ENCODE measurements around the gene SDHD. TPM values are rescaled to one million over a fixed set of nuclear protein-coding genes. Genes with fewer than 3 reads are reported as not detected.
"Not testable (repeated sequence)": the region's sequence is repeated elsewhere in the genome, so short reads cannot be mapped to it uniquely, and the experiment has no call there.

Gene SDHD
- 113 TPM for polyA plus RNA-seq (2012; ENCODE audit: insufficient read depth, insufficient read length)

DNA sequence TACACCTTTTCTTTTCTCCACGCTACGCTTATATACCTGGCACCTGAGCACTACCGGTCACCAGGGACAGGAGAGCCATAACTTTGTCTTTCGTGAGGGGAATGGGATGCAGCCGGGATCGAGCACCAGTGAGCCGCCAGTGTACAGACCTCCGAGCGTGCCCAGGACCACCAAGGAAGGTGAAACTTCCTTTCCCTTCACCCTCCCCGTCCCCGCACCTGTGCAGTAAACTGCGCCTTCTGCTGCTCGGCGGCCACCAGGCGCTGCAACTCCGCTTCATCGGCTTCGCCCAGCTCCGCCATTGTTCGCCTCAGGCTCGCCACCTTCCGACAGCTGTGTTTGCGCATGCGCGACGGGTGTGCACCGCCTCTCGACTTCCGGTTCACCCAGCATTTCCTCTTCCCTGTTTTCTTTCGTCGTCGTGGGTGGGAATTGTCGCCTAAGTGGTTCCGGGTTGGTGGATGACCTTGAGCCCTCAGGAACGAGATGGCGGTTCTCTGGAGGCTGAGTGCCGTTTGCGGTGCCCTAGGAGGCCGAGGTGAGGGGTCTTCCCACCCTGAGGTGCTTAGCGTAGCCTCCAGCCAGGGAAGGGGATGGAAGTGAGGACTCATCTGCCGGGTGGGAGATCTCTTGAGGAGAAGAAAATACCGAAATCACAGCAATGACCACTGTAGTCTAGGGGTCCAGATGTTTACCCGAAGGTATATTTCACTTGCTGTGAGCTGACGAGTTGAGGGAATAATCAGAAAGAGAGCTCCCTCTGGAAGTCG lies at the start of gene SDHD, which contains the start of gene TIMM8B:
TSS of gene SDHD (plus strand) at position 452 of the 770 bp plus-strand sequence. CDS start at position 487, 35 bp downstream.
TSS of gene TIMM8B (minus strand) at position 335 of the 770 bp plus-strand sequence. CDS start at position 302, 33 bp downstream.
- peak; percentile 96 for DNase-seq (ENCODE audit: low read depth, low spot score)
- peak within 1 kb of the TSS; percentile 71 for H3K4me3 ChIP-seq (ENCODE audit: low read length)

DNA sequence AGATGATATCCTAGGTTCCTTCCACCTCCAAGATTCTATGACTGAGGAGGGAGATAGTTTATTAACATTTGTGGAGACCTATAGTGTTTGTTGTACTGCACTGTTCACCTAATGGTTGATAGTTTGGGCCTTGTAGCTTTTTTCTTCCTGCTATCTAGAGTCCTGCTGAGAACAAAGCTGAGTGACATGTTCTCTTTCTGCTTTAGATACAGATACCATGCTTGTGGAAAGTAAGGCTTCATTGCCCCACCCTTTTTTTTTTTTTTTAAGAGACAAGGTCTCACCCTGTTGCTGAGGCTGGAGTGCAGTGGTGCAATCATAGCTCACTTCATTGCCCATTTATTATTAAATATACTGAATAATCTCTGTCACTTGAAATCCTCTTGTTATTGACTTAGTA lies 49.1 kb upstream of the SDHD start:
- H3K4me3 ChIP-seq (ENCODE audit: low read length): no peak overlapping the region
- peak; percentile 28 for DNase-seq (ENCODE audit: low read depth, low spot score)

DNA sequence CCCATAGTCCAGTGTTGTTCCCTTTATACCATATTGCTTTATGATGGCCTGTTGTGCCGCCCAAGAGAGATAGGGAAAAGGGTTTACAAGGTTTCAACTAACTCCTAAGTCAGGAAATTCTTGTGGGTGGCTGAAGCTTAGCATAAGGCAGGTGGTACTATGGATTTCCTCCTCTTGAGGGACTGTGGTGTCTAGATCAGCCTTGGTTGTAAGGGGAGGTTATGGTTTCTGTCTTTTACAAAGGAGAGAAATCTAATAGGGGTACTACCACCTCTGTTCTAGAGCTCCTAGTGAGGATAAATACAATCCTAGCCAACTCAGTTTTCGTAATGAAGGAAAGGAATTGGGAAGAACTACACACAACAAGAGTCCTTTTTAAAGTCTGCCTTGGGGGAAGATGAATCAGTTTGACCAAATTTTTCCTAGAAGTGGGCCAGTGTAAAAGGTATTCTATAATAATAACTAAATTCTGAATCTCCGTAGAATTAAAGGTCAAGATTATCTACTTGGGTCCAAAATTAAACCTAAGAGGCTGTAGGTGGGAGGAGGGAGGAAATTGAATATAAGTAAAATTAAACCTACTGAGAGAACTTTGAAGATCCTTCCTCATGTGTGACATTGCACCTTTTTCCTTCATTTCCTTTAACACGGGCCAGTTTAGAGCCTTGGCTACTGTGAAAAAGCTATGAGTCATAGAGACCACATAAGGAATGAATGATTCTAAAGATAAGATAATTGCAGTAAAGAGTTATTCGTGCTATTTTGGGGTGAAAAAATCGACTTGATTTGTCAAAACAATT lies 44.3 kb upstream of the SDHD start:
- DNase-seq (ENCODE audit: low read depth, low spot score): no peak
- no peak overlapping the region for H3K4me3 ChIP-seq (ENCODE audit: low read length)

DNA sequence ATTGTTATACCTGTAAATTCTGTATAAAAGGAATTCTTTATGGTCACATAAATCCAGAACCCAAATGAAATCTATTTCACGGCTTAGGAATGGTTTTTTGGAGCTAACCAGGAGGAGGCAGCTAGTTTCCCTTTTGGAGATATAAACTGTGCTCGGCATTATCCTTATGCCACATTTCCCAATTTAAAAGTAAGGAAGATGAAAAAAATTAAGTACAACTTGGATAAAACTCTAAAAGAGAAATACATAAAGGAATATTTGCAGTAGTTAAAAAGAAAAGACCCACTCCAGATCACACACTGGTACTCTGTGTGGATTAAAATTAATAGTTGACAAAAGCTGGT lies 43.7 kb upstream of the SDHD start:
- no peak for DNase-seq (ENCODE audit: low read depth, low spot score)
- no peak overlapping the region for H3K4me3 ChIP-seq (ENCODE audit: low read length)

DNA sequence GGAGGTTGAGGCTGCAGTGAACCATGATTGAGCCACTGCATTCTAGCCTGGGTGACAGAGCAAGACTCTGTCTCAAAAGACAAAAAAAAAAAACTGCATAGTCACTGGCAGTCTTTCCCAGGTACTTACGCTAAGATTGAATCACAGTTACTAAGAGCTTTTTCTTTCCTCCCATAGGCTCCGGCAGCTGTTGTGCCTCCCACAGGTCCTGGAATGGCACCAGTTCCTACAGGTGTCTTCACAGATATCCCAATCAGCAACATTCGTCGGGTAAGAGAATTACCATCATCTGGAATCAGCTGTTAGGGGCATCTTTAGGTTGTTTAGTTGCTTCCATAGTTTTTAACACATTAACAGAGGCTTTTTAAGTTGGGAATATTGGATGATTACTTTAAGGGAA lies 41.7 kb upstream of the SDHD start:
- no peak for DNase-seq (ENCODE audit: low read depth, low spot score)
- no peak overlapping the region for H3K4me3 ChIP-seq (ENCODE audit: low read length)

DNA sequence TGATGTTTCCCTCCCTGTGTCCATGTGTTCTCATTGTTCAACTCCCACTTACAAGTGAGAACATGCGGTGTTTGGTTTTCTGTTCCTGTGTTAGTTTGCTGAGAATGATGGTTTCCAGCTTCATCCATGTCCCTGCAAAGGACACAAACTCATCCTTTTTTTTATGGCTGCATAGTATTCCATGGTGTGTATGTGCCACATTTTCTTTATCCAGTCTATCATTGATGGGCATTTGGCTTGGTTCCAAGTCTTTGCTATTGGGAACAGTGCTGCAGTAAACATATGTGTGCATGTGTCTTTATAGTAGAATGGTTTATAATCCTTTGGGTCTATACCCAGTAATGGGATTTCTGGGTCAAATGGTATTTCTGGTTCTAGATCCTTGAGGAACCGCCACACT lies 40.0 kb upstream of the SDHD start:
- H3K4me3 ChIP-seq (ENCODE audit: low read length); DNase-seq (ENCODE audit: low read depth, low spot score): not testable (repeated sequence)

DNA sequence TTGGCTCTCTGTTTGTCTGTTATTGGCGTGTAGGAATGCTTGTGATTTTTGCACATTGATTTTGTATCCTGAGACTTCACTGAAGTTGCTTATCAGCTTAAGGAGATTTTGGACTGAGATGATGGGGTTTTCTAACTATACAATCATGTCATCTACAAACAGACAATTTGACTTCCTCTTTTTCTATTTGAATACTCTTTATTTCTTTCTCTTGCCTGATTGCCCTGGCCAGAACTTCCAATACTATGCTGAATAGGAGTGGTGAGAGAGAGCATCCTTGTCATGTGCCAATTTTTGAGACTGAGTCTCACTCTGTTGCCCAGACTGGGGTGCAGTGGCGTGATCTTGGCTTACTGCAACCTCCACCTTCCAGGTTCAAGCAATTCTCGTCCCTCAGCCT lies 38.4 kb upstream of the SDHD start:
- not testable (repeated sequence) for DNase-seq (ENCODE audit: low read depth, low spot score); H3K4me3 ChIP-seq (ENCODE audit: low read length)

DNA sequence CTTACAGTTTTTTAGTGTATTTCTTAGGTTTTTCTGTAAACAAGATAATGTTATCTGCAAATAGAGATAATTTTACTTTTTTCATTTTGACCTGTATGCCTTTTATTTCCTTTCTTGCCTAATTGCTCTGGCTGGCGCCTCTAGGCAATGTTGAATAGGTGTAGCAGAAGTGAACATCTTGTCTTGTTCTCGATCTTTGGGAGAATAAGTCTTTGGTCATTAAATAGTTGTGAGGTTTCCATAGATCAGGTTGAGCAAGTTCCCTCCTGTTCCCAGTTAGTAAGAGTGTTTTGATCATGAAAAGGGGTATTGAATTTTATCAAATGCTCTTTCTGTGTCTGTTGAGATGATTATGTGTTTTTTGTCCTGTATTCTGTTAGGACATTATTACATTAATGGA lies 36.9 kb upstream of the SDHD start:
- H3K4me3 ChIP-seq (ENCODE audit: low read length): no peak overlapping the region
- DNase-seq (ENCODE audit: low read depth, low spot score): no peak

DNA sequence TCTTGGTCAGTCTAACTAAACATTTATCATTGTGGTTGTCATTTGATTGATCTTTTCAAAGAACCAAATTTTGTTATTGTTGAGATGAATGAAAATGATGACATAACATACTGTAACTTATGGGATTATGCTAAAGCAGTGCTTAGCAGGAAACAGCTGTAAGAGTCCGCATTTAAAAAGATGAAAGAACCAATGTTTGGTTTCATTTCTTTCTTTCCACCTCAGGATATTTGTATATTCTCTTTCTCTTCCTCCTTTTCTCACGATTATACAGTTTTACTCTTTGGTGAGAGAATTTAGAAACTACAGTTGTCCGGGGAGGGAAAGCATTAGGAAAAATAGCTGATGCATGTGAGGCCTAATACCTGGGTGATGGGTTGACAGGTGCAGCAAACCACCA lies 36.0 kb upstream of the SDHD start:
- no peak overlapping the region for H3K4me3 ChIP-seq (ENCODE audit: low read length)
- no peak for DNase-seq (ENCODE audit: low read depth, low spot score)

DNA sequence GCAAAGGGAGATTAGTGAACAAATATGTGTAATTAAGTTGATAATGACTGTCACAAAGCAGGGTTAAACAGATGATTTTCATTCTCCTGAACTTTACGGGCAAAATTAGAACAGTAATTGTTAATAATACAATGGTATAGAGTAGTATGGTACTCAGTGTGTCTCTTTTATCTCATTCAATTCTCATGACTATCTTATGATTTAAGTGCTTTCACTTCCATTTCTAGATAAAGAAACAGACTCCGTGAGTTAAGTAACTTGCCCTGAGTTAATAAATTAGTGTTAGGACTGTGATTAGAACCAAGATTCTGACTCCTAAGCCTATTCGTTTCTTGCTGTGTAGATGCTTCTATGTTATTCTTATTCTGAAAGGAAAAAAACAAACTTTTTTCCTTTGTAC lies 34.9 kb upstream of the SDHD start:
- H3K4me3 ChIP-seq (ENCODE audit: low read length): no peak overlapping the region
- no peak for DNase-seq (ENCODE audit: low read depth, low spot score)

DNA sequence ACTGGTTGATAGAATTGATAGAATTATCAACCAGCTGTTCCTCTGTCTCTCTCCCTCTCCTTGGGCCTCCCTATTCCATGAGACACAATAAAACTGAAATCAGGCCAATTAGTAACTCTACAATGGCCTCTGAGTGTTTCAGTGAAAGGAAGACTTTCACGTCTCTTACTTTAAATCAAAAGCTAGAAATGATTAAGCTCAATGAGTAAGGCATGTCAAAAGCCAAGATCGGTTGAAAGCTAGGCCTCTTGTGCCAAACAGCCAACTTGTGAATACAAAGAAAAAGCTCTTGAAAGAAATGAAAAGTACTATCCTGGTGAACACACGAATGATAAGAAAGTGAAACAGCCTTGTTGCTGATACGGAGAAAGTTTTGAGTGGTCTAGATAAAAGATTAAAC lies 29.5 kb upstream of the SDHD start:
- DNase-seq (ENCODE audit: low read depth, low spot score): no peak

DNA sequence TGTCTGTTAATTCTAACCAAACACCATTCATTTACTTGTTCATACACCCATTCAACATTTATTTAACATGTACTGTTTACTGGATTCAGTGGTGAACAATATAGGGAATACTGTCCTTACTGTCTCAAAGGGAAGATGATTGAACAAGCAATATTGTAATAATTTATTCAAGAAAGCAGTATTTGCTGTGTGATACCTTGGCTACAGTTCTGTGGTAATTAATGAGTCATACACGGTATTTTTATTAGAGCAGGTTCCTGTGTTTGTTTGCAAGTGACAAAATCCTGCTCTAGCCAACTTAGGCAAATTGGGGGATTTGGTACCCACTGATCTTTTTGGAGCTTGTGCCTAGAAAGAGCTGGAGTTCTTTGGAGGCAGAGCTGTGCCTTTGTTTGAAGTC lies 28.6 kb upstream of the SDHD start:
- no peak for DNase-seq (ENCODE audit: low read depth, low spot score)
- no peak overlapping the region for H3K4me3 ChIP-seq (ENCODE audit: low read length)

More for the DNA sequence above, 29.5 kb upstream of the SDHD start:
- H3K4me3 ChIP-seq (ENCODE audit: low read length): no peak overlapping the region

DNA sequence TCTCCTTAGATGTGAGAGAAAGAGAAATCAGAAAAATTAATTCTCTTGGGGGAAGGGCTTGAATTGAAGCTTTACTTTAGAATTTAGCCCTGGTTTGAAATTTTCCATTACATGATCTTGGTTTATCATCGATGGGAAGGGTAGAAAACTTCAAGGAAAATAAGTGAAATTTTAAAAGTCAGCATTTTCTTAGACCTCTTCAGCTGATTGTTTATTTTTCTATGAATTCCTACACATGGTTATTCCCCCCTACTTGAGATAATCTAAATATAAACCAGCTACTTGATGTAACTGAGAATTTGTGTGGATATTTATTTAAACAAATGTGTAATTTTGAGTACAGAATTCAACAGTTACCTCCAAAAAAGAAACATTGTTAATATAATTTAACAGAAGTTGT lies 23.8 kb upstream of the SDHD start:
- H3K4me3 ChIP-seq (ENCODE audit: low read length): no peak overlapping the region
- DNase-seq (ENCODE audit: low read depth, low spot score): no peak

DNA sequence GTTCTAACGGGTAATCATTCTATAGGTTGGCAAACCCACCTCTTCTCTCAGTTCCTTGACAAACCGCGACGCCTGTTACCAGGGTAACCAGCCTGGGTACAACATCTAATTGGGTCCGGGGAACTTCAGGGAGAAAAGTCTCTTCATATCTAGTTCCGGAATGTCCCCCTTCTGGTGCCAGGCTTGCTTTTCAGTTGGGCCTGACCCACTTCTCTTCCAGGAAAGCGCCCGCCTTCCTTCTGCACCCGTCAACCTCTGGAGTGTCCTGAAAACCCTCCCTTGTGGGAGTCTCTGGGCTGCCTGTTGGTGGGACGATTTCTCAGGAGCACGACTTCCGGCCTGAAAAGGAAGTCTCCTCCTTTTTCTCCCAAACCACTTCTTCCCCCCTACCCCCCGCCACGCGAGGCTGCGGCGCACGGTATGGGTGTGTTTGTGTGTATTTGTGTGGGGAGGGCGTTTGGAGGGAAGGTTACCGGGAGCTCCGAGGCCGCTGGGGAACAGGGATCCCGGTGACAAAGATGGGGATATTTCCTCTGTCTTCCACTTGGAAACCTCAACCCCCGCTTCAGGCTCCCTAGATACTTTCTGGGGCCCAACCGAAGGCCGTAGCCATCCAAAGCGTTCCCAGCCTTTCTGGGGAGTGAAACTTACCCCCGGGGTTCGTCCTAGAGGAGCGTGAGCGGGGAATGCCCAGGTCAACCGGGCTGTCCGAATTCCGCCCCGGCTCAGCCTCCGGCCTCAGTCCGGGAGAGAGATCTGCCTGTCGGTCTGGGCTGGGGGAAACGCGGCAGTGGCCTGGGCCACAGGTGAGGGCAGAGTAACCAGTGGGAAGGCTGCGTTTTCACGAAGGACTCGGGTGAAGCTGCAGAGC lies 12.5 kb upstream of the SDHD start, which contains the start of the genes NKAPD1 and PIH1D2:
TSS of gene NKAPD1 (plus strand) at position 359 of the 871 bp plus-strand sequence. CDS start 1,276 bp downstream, outside the sequence.
TSS of gene PIH1D2 (minus strand) at position 77 of the 871 bp plus-strand sequence. CDS start 843 bp downstream, outside the sequence.
- DNase-seq (ENCODE audit: low read depth, low spot score): peak; percentile 91
- H3K4me3 ChIP-seq (ENCODE audit: low read length): peak within 1 kb of the TSS; percentile 89

DNA sequence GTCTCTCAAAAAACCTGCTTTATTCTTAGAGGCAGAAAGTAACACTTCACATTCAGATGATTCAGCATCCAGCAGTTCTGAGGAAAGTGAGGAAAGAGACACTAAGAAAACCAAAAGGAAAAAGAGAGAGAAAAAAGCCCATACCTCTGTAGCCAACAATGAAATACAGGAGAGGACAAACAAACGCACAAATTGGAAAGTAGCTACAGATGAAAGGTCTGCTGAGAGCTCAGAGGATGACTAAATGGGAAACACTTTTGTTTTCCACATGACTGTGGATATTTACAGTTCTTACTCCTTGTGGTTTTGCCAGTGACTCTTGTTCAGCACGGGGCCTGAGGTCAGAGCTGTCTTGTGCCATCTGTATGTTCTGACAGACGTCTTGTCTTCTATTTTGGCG lies 3.9 kb upstream of the SDHD start:
- no peak for DNase-seq (ENCODE audit: low read depth, low spot score)
- no peak overlapping the region for H3K4me3 ChIP-seq (ENCODE audit: low read length)

DNA sequence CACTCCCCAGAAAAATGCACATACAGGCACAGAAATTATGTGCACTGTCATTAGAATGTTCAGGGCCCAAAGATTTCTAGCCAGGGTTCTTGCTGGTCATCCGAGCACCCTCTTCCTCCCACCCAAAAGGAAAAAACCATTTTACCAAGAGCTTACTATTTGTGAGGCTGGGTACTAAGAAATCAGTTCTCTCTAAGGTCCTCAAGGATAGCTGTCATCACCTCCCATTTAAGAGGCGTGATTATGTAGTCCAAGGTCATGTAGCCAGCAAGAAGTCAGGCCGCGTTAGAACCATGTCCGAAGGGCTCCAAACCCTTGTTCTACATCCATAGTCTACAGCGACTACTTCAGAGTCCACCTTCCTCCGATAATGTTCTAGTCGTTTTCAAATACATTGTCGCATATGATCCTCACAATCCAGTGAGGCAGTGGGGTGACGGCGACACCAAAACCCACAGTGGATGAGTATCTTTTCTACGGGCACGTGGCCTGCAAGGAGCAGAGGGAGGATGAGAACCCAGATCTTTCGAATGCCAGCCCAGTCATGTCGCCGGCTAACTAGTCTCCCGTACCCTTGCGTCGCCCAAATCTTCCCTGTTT lies 751 bp upstream of the SDHD start:
- peak overlapping the region; percentile 71 for H3K4me3 ChIP-seq (ENCODE audit: low read length)
- peak; percentile 23 for DNase-seq (ENCODE audit: low read depth, low spot score)

DNA sequence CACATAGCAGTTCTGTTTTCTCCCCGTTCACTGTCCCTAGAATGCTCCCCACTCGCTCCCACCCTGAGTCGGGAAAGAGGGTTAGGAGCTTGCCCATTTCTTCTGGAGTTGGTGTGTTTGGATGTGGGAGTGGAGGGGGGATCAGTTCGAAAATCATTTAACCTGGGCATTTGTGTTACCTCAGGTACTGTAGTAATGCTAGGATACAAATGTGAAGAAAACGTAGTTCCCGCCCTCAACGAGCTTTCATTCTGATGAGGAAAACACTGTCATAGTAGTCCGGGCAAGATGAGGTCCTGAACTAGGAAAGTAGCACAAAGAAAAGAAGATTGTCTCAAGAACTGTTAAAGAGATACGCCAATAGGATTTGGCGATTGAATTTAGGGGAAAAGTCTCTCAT lies 539 bp downstream of the SDHD start:
- no peak for DNase-seq (ENCODE audit: low read depth, low spot score)
- H3K4me3 ChIP-seq (ENCODE audit: low read length): peak overlapping the region; percentile 71

DNA sequence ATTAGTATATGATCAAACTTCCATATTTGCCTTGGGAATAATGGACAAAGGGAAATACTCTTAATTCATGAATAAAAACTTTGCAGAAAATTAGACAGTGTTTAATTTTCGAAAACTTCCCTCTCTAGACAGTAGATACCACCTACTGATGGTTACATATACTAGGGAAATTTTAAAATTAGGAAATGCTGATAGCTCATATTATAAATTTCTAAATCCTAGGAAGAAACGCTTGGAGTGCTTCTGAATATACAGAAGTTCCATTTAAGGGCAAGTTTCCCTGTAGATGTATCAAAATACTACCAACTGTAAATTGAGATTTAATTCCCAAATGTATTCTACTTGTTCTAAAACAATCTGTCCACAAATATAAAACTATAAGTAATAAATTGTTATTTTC lies 8.6 kb downstream of the SDHD start:
- not testable (repeated sequence) for DNase-seq (ENCODE audit: low read depth, low spot score); H3K4me3 ChIP-seq (ENCODE audit: low read length)

DNA sequence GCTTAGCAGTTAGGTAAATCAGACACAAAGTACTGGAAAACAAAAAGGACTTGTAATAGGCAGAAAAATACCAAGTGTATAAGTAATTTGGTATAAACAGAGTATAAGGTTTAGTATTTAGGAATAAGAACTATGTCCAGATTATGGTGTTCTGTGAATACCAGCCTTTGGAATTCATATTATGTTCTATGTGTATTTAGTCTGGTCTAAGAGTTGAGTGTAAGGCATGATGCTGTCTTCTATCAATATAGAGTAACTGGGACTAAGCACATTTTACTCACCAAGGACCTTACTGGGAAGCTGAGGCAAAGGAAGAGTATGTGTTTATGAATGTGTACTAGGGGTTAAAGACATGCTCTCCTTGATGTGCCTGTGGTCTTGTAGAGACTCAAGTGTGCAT lies 9.5 kb downstream of the SDHD start:
- no peak for DNase-seq (ENCODE audit: low read depth, low spot score)
- H3K4me3 ChIP-seq (ENCODE audit: low read length): no peak overlapping the region
